ENCODE results near the gene MRAP2. TPM values are rescaled to one million over a fixed set of nuclear protein-coding genes. Genes with fewer than 3 reads are reported as not detected.
A peak's percentile ranks its signal among the peaks of the same experiment; 100 is the strongest.
"Not testable (repeated sequence)": the region's sequence is repeated elsewhere in the genome, so short reads cannot be mapped to it uniquely, and the experiment has no call there.

Gene MRAP2
- polyA plus RNA-seq, 3 donors: not detected

- H3K27me3 Mint-ChIP-seq (ENCODE audit: low read depth in 3 of 3): no peaks in the 10 kb centered on the region
- Histone ChIP-seq H3K4me1 (ENCODE audit: control insufficient read depth in 1 of 2, insufficient read depth in 2 of 2, low read length in 2 of 2) (no peaks in the 10 kb centered on the region), H3K9ac (ENCODE audit: insufficient read depth, low read length, poor library complexity, severe bottlenecking) (no peak overlapping the region), H3K9me3 (replicated peaks in 1 of 2; ENCODE audit: control insufficient read depth in 1 of 2, insufficient read depth in 1 of 2, low read length in 2 of 2) (peaks cover 3 to 6% of the 10 kb centered on the region in 2 donors), H3K79me2 (ENCODE audit: insufficient read depth, low read length) (no peaks in the 10 kb centered on the region), H2AFZ (ENCODE audit: insufficient read depth, low read depth, low read length, poor library complexity, severe bottlenecking) (no peak overlapping the region), H4K20me1 (ENCODE audit: insufficient read depth, low read length) (no peaks in the 10 kb centered on the region), H3K27me3 (ENCODE audit: control insufficient read depth in 2 of 2, insufficient read depth in 2 of 2, low read length in 2 of 2) (no peaks in the 10 kb centered on the region), H3K27ac (ENCODE audit: low read depth in 1 of 2, low read length in 2 of 2) (no peak overlapping the region), H3K4me3 (replicated peaks in 1 of 3; ENCODE audit: low read depth in 2 of 3, low read length in 3 of 3) (no peak overlapping the region), H3K4me2 (replicated peaks; ENCODE audit: extremely low read depth, low read length, poor library complexity, severe bottlenecking) (no peak overlapping the region), H3K36me3 (replicated peaks in 1 of 2; ENCODE audit: control insufficient read depth in 1 of 2, insufficient read depth in 2 of 2, low read length in 2 of 2) (no peaks in the 10 kb centered on the region)
- H3K4me3 Mint-ChIP-seq: no peak overlapping the region
- no peak for TF ChIP-seq CTCF (IDR thresholded peaks at IDR 0.05)
- DNase-seq: no peak
- H3K36me3 Mint-ChIP-seq: no peaks in the 10 kb centered on the region
- H3K27ac Mint-ChIP-seq: peak overlapping the region in 1 of 7 donors; percentile 50
- intact Hi-C loops (cut with micrococcal nuclease): no loop called here
- peaks cover 5 to 18% (median 10%) of the 10 kb centered on the region in 7 donors for H3K9me3 Mint-ChIP-seq
- H3K4me1 Mint-ChIP-seq: no peaks in the 10 kb centered on the region
- 9% methylated on average over 1 of the region's 1 CpG for WGBS (ENCODE audit: insufficient coverage)
Observed at GRCh38 chr6:84103029-84103428, 69.5 kb downstream of the MRAP2 start.

GRCh38 chr6:84105215-84105924 lies 71.8 kb downstream of the MRAP2 start:
- H2AFZ ChIP-seq (ENCODE audit: insufficient read depth, low read depth, low read length, poor library complexity, severe bottlenecking); H3K27ac ChIP-seq (ENCODE audit: low read depth in 1 of 2, low read length in 2 of 2); H4K20me1 ChIP-seq (ENCODE audit: insufficient read depth, low read length); intact Hi-C loops (cut with micrococcal nuclease); H3K4me1 Mint-ChIP-seq; H3K27me3 Mint-ChIP-seq (ENCODE audit: low read depth in 3 of 3); H3K4me1 ChIP-seq (ENCODE audit: control insufficient read depth in 1 of 2, insufficient read depth in 2 of 2, low read length in 2 of 2); H3K27me3 ChIP-seq (ENCODE audit: control insufficient read depth in 2 of 2, insufficient read depth in 2 of 2, low read length in 2 of 2); H3K4me3 ChIP-seq (replicated peaks in 1 of 3; ENCODE audit: low read depth in 2 of 3, low read length in 3 of 3); H3K4me3 Mint-ChIP-seq; H3K9ac ChIP-seq (ENCODE audit: insufficient read depth, low read length, poor library complexity, severe bottlenecking); H3K27ac Mint-ChIP-seq; H3K4me2 ChIP-seq (replicated peaks; ENCODE audit: extremely low read depth, low read length, poor library complexity, severe bottlenecking); H3K79me2 ChIP-seq (ENCODE audit: insufficient read depth, low read length); H3K36me3 Mint-ChIP-seq; H3K9me3 ChIP-seq (replicated peaks in 1 of 2; ENCODE audit: control insufficient read depth in 1 of 2, insufficient read depth in 1 of 2, low read length in 2 of 2); H3K36me3 ChIP-seq (replicated peaks in 1 of 2; ENCODE audit: control insufficient read depth in 1 of 2, insufficient read depth in 2 of 2, low read length in 2 of 2): not testable (repeated sequence)
- H3K9me3 Mint-ChIP-seq: peaks cover 5 to 17% (median 12%) of the 10 kb centered on the region in 7 donors
- peak in 1 of 3 donors; percentile 7 for DNase-seq
- WGBS (ENCODE audit: insufficient coverage): 80% methylated on average over 1 of the region's 3 CpGs

Measured in CD14-positive monocyte (primary cell).